ENCODE data around the gene WASL. TPM values are rescaled to one million over a fixed set of nuclear protein-coding genes. Genes with fewer than 3 reads are reported as not detected.

WASL gene
- total and polyA plus RNA-seq, 10 of the 15 experiments (the other 5 are each of a cell fraction or from before 2014, with no cell fraction given) = 2.0 to 6.4 (median 3.5) TPM

DNA sequence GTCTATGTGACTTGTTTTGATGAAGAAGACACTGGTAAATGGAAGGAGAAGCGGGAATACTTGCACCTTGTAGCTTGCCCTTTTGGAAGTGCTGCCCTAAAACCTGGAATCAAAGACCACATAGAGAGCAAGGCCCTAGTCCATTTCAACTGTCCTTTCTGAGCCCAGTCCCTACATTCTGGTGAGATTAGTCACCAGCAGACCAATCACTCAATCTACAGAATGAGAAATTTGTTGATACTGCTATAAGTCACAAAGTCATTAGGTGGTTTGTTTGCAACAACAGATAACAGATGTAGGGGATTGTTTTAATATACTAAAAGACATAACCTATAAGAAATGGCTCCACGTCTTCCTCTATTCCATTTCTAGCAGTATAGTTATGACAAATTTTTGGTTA is 33.6 kb downstream of the WASL start (continued):
- TF ChIP-seq, protein P1, sequence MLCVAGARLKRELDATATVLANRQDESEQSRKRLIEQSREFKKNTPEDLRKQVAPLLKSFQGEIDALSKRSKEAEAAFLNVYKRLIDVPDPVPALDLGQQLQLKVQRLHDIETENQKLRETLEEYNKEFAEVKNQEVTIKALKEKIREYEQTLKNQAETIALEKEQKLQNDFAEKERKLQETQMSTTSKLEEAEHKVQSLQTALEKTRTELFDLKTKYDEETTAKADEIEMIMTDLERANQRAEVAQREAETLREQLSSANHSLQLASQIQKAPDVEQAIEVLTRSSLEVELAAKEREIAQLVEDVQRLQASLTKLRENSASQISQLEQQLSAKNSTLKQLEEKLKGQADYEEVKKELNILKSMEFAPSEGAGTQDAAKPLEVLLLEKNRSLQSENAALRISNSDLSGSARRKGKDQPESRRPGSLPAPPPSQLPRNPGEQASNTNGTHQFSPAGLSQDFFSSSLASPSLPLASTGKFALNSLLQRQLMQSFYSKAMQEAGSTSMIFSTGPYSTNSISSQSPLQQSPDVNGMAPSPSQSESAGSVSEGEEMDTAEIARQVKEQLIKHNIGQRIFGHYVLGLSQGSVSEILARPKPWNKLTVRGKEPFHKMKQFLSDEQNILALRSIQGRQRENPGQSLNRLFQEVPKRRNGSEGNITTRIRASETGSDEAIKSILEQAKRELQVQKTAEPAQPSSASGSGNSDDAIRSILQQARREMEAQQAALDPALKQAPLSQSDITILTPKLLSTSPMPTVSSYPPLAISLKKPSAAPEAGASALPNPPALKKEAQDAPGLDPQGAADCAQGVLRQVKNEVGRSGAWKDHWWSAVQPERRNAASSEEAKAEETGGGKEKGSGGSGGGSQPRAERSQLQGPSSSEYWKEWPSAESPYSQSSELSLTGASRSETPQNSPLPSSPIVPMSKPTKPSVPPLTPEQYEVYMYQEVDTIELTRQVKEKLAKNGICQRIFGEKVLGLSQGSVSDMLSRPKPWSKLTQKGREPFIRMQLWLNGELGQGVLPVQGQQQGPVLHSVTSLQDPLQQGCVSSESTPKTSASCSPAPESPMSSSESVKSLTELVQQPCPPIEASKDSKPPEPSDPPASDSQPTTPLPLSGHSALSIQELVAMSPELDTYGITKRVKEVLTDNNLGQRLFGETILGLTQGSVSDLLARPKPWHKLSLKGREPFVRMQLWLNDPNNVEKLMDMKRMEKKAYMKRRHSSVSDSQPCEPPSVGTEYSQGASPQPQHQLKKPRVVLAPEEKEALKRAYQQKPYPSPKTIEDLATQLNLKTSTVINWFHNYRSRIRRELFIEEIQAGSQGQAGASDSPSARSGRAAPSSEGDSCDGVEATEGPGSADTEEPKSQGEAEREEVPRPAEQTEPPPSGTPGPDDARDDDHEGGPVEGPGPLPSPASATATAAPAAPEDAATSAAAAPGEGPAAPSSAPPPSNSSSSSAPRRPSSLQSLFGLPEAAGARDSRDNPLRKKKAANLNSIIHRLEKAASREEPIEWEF (IDR thresholded peaks at IDR 0.05; ENCODE audit: insufficient replicate concordance, low read depth, low read length) = no peak
- TF ChIP-seq BHLHE40 (IDR thresholded peaks at IDR 0.05; ENCODE audit: borderline replicate concordance in 1 of 2, low read depth in 2 of 2, low read length in 1 of 2) (no peak), MTA2 (IDR thresholded peaks at IDR 0.05; ENCODE audit: low read depth) (no peak), NFXL1 (IDR thresholded peaks at IDR 0.05; ENCODE audit: borderline replicate concordance) (no peak), NFIC (IDR thresholded peaks at IDR 0.05; ENCODE audit: low read depth, low read length) (no peak), RUNX3 (IDR thresholded peaks at IDR 0.05; ENCODE audit: low read length) (no peak)
